Progenitor cell of endocrine pancreas (in vitro differentiated cells): ENCODE results near the gene DAB1. TPM values are rescaled to one million over a fixed set of nuclear protein-coding genes. Genes with fewer than 3 reads are reported as not detected.

Experiments
- DNase-seq: peaks from one replicate; pipeline ENCODE4 v3.0.0; 2021; ENCODE audit warnings: low spot score; ENCODE audit not compliant: unreplicated experiment
- H3K27ac Mint-ChIP-seq: 2 replicates; pipeline ENCODE4 v1.8.0; 2021; ENCODE audit warnings: mild to moderate bottlenecking, moderate library complexity, mixed read lengths
- H3K27me3 Mint-ChIP-seq: 2 replicates; pipeline ENCODE4 v1.8.0; 2021; ENCODE audit warnings: mixed read lengths
- H3K36me3 Mint-ChIP-seq: 2 replicates; pipeline ENCODE4 v1.8.0; 2022; ENCODE audit warnings: mixed read lengths; ENCODE audit not compliant: insufficient read depth
- H3K4me1 Mint-ChIP-seq: 2 replicates; pipeline ENCODE4 v1.8.0; 2021; ENCODE audit warnings: low read depth, mixed read lengths
- H3K4me3 Mint-ChIP-seq: 2 replicates; pipeline ENCODE4 v1.8.0; 2021; ENCODE audit warnings: low read depth, mild to moderate bottlenecking, moderate library complexity, mixed read lengths
- H3K9me3 Mint-ChIP-seq: 2 replicates; pipeline ENCODE4 v1.8.0; 2021; ENCODE audit warnings: low read depth, mixed read lengths
- CTCF ChIP-seq: fragments of 200-600 bp; sonication (generic); IDR thresholded peaks from one replicate; pipeline ENCODE4 v1.5.0; 2021; ENCODE audit warnings: antibody characterized with exemption, mild to moderate bottlenecking; ENCODE audit not compliant: unreplicated experiment
- total RNA-seq: library from RNA; stranded (reverse); gene quantifications from 2 replicates; pipeline ENCODE4 v1.2.1, GENCODE V29; 2021

Gene DAB1
- total RNA-seq, 1 donor from 2014 or later = 4.8 TPM

- H3K27me3 Mint-ChIP-seq = no peaks in the 10 kb centered on the region
- H3K4me1 Mint-ChIP-seq = no peaks in the 10 kb centered on the region
- H3K4me3 Mint-ChIP-seq = no peak overlapping the region
- H3K27ac Mint-ChIP-seq = no peak overlapping the region
- peaks cover 6% of the 10 kb centered on the region for H3K9me3 Mint-ChIP-seq
- TF ChIP-seq CTCF = no peak
- DNase-seq = no peak
- H3K36me3 Mint-ChIP-seq = no peaks in the 10 kb centered on the region
Observed at GRCh38 chr1:57258557-57259325, 165.1 kb downstream of the DAB1 start.

GRCh38 chr1:57255945-57256344 is 167.9 kb downstream of the DAB1 start:
- no peak overlapping the region for H3K27ac Mint-ChIP-seq
- TF ChIP-seq CTCF = no peak
- no peaks in the 10 kb centered on the region for H3K36me3 Mint-ChIP-seq
- DNase-seq = no peak
- peaks cover 7% of the 10 kb centered on the region for H3K4me1 Mint-ChIP-seq
- H3K27me3 Mint-ChIP-seq = no peaks in the 10 kb centered on the region
- peaks cover 6% of the 10 kb centered on the region for H3K9me3 Mint-ChIP-seq
- H3K4me3 Mint-ChIP-seq = no peak overlapping the region

- Mint-ChIP-seq H3K27me3 (no peaks in the 10 kb centered on the region), H3K9me3 (peaks cover 6% of the 10 kb centered on the region), H3K27ac (no peak overlapping the region), H3K4me3 (no peak overlapping the region), H3K36me3 (no peaks in the 10 kb centered on the region), H3K4me1 (peaks cover 7% of the 10 kb centered on the region)
- no peak for TF ChIP-seq CTCF
- DNase-seq = no peak
Observed at GRCh38 chr1:57254022-57254421, 169.8 kb downstream of the DAB1 start.

GRCh38 chr1:57252597-57253294 is 171.1 kb downstream of the DAB1 start:
- Mint-ChIP-seq H3K27me3 (no peaks in the 10 kb centered on the region), H3K27ac (no peak overlapping the region)

More at GRCh38 chr1:57252597-57253294, 171.1 kb downstream of the DAB1 start:
- no peak for TF ChIP-seq CTCF
- peaks cover 7% of the 10 kb centered on the region for H3K4me1 Mint-ChIP-seq
- no peaks in the 10 kb centered on the region for H3K36me3 Mint-ChIP-seq
- peaks cover 5% of the 10 kb centered on the region for H3K9me3 Mint-ChIP-seq
- H3K4me3 Mint-ChIP-seq = no peak overlapping the region
- DNase-seq = no peak
